ENCODE results near the gene THAP5. TPM values are rescaled to one million over a fixed set of nuclear protein-coding genes. Genes with fewer than 3 reads are reported as not detected.

Gene THAP5
- total RNA-seq, 1 experiment from 2014 or later = 39.4 TPM

DNA sequence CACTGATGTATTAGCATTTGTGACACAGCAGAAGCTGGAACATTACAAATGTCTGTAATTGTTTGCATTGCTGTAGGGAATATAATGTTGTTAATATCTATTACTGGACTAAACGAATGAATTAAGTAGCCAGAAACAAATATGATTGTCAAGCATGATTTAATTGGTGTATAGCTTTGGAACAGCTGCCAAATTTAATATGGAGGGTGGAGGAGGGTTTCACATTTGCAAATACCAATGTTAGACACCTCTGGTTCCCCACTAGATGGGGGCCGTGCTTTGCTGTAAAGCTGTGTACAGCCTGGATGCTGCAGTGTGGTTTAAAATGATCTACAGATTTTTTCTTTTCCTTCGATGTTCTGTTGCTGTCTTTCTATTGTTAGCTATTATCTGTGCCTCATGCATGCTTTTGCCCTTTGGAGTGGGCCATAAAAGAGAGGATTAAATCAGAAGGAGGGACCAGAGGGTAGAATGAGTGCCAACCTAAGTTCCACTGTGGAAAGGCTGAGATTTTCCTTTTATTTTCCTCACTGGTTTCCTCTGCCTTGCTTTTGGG lies 23.2 kb upstream of the THAP5 start:
- Histone ChIP-seq H3K4me3 (ENCODE audit: low read depth, low read length, poor library complexity, severe bottlenecking) (no peak overlapping the region), H3K4me1 (ENCODE audit: insufficient read depth, low read length, poor library complexity, severe bottlenecking) (peaks cover 9% of the 10 kb centered on the region), H3K27ac (ENCODE audit: low read depth, low read length, poor library complexity, severe bottlenecking) (no peak overlapping the region), H3K36me3 (ENCODE audit: insufficient read depth, low read length, poor library complexity, severe bottlenecking) (no peaks in the 10 kb centered on the region), H3K9me3 (ENCODE audit: low read depth, low read length, poor library complexity, severe bottlenecking) (no peaks in the 10 kb centered on the region), H3K27me3 (replicated peaks; ENCODE audit: insufficient read depth, low read depth, low read length, poor library complexity) (no peaks in the 10 kb centered on the region)
- TF ChIP-seq, protein P1, sequence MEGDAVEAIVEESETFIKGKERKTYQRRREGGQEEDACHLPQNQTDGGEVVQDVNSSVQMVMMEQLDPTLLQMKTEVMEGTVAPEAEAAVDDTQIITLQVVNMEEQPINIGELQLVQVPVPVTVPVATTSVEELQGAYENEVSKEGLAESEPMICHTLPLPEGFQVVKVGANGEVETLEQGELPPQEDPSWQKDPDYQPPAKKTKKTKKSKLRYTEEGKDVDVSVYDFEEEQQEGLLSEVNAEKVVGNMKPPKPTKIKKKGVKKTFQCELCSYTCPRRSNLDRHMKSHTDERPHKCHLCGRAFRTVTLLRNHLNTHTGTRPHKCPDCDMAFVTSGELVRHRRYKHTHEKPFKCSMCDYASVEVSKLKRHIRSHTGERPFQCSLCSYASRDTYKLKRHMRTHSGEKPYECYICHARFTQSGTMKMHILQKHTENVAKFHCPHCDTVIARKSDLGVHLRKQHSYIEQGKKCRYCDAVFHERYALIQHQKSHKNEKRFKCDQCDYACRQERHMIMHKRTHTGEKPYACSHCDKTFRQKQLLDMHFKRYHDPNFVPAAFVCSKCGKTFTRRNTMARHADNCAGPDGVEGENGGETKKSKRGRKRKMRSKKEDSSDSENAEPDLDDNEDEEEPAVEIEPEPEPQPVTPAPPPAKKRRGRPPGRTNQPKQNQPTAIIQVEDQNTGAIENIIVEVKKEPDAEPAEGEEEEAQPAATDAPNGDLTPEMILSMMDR (conservative IDR thresholded peaks at IDR 0.05; ENCODE audit: low read depth, low read length) = peak; percentile 63
- TF ChIP-seq EZH2 (IDR thresholded peaks at IDR 0.05; ENCODE audit: borderline replicate concordance, low read depth, low read length, poor library complexity, severe bottlenecking) = no peak
- intact Hi-C loops (cut with micrococcal nuclease; ENCODE audit: unreplicated experiment) = no loop called here
- POLR2A ChIA-PET (ENCODE audit: low non-redundant PET) = no interaction called here
- DNase-seq (ENCODE audit: low spot score) = peak; percentile 65
- BruUV-seq (replicated peaks) = no TSS peak
- CTCF ChIA-PET = interaction anchor here (0.6 to 0.7 kb wide), 2 partner anchors 19 to 588 kb away, joined by 3 to 4 read pairs; no protein-coding TSS in a partner anchor

DNA sequence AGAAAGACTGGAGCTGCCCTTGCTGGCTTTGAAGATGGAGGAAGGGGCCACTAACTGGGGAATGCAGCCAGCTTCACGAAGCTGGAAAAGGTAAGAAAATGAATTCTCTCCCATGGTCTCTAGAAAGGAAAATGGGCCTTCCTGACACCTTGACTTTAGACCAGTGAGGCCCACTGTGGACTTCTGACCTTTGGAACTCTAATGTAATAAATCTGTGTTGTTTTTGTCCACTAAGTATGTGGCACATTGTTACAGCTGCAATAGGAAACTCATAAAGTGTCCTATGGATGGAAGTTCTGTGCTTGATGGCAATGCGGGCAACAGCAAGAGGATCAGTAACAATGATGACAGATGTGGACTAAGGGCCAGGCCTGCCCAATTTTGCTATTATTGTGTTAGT lies 21.1 kb upstream of the THAP5 start:
- BruUV-seq (replicated peaks) = no TSS peak
- no peak for DNase-seq (ENCODE audit: low spot score)
- Histone ChIP-seq H3K27ac (ENCODE audit: low read depth, low read length, poor library complexity, severe bottlenecking) (no peak overlapping the region), H3K4me3 (ENCODE audit: low read depth, low read length, poor library complexity, severe bottlenecking) (no peak overlapping the region), H3K9me3 (ENCODE audit: low read depth, low read length, poor library complexity, severe bottlenecking) (no peaks in the 10 kb centered on the region), H3K36me3 (ENCODE audit: insufficient read depth, low read length, poor library complexity, severe bottlenecking) (no peaks in the 10 kb centered on the region), H3K4me1 (ENCODE audit: insufficient read depth, low read length, poor library complexity, severe bottlenecking) (peaks cover 9% of the 10 kb centered on the region), H3K27me3 (replicated peaks; ENCODE audit: insufficient read depth, low read depth, low read length, poor library complexity) (no peaks in the 10 kb centered on the region)
- POLR2A ChIA-PET (ENCODE audit: low non-redundant PET) = no interaction called here
- CTCF ChIA-PET = no interaction called here
- intact Hi-C loops (cut with micrococcal nuclease; ENCODE audit: unreplicated experiment) = no loop called here
- TF ChIP-seq EZH2 (IDR thresholded peaks at IDR 0.05; ENCODE audit: borderline replicate concordance, low read depth, low read length, poor library complexity, severe bottlenecking) = no peak
- TF ChIP-seq, protein P1 (conservative IDR thresholded peaks at IDR 0.05; ENCODE audit: low read depth, low read length) = no peak

DNA sequence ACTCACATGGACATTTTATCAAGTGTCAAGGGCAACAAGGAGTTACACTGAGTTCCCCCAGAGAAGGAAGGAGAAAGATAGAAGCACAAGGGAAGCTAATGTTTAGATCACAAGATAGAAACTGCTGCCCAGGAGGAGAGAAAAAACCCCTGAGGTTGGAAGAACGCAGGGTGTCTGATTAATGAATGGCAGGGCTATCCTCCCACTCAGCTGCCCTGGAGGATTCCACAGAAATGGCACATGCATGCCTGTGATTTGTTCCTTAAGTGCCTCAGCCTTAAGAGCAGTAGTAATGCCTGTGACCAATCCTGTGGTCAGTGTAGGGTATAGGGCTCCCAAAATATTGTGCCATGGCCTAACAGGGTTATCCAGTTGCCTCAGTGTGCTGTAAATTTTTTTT lies 20.4 kb upstream of the THAP5 start:
- Histone ChIP-seq H3K9me3 (ENCODE audit: low read depth, low read length, poor library complexity, severe bottlenecking) (no peaks in the 10 kb centered on the region), H3K27me3 (replicated peaks; ENCODE audit: insufficient read depth, low read depth, low read length, poor library complexity) (no peaks in the 10 kb centered on the region), H3K36me3 (ENCODE audit: insufficient read depth, low read length, poor library complexity, severe bottlenecking) (no peaks in the 10 kb centered on the region), H3K4me3 (ENCODE audit: low read depth, low read length, poor library complexity, severe bottlenecking) (no peak overlapping the region), H3K27ac (ENCODE audit: low read depth, low read length, poor library complexity, severe bottlenecking) (no peak overlapping the region), H3K4me1 (ENCODE audit: insufficient read depth, low read length, poor library complexity, severe bottlenecking) (peaks cover 9% of the 10 kb centered on the region)
- TF ChIP-seq, protein P1 (conservative IDR thresholded peaks at IDR 0.05; ENCODE audit: low read depth, low read length) = no peak
- no peak for TF ChIP-seq EZH2 (IDR thresholded peaks at IDR 0.05; ENCODE audit: borderline replicate concordance, low read depth, low read length, poor library complexity, severe bottlenecking)
- ChIA-PET POLR2A (ENCODE audit: low non-redundant PET) (no interaction called here), CTCF (no interaction called here)
- intact Hi-C loops (cut with micrococcal nuclease; ENCODE audit: unreplicated experiment) = no loop called here
- no TSS peak for BruUV-seq (replicated peaks)
- no peak for DNase-seq (ENCODE audit: low spot score)
